Omental fat pad (tissue), 4 donors: Measurements from ENCODE around the gene COQ5. TPM values are rescaled to one million over a fixed set of nuclear protein-coding genes. Genes with fewer than 3 reads are reported as not detected.
"Not testable (repeated sequence)": the region's sequence is repeated elsewhere in the genome, so short reads cannot be mapped to it uniquely, and the experiment has no call there.

ENCODE experiments used
- ATAC-seq: fragments of 150-250 bp; one replicate; pipeline ENCODE4 v1.9.1; 2016; ENCODE audit warnings: mild to moderate bottlenecking, moderate library complexity; ENCODE audit not compliant: low FRiP score
- DNase-seq: peaks from one replicate; pipeline ENCODE4 v3.0.0-alpha.2; 2019; ENCODE audit warnings: low spot score
- total RNA-seq, 4 donors: library from RNA; depleted of rRNA; stranded (reverse); fragments of >200 nt; gene quantifications; one replicate each; pipeline ENCODE4 v1.1.0, GENCODE V29; 2016
- TF ChIP-seq, protein P1 (sequence below), 3 donors: fragments of 450-650 bp; IDR thresholded peaks; one replicate each; pipeline ENCODE4 v1.5.1; 2016 to 2017; ENCODE audit warnings: antibody characterized with exemption in 3 of 3, mild to moderate bottlenecking in 3 of 3, moderate library complexity in 2 of 3

The COQ5 gene
- total RNA-seq, 4 donors from 2014 or later: 14.4 to 31.2 (median 25.4) TPM

DNA sequence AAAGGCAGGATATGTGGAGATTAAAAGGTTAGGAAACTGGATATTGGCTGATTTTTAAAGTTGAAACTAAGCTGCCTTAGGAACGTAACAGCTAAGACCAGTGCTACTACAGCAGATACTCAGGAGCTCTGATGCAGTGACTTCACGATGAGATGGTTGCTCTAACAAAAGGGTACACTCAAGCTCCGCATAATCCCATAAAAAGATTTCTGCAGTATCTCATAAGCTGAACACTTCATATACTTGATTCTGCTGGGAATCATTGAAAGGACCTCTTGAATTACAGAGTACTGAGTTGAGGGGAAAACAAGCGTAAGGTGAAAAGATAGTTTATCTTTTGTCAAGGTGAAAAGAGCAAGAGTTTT is 8.9 kb upstream of the COQ5 start:
- ATAC-seq (no peak), DNase-seq (no peak)
- TF ChIP-seq, protein P1, sequence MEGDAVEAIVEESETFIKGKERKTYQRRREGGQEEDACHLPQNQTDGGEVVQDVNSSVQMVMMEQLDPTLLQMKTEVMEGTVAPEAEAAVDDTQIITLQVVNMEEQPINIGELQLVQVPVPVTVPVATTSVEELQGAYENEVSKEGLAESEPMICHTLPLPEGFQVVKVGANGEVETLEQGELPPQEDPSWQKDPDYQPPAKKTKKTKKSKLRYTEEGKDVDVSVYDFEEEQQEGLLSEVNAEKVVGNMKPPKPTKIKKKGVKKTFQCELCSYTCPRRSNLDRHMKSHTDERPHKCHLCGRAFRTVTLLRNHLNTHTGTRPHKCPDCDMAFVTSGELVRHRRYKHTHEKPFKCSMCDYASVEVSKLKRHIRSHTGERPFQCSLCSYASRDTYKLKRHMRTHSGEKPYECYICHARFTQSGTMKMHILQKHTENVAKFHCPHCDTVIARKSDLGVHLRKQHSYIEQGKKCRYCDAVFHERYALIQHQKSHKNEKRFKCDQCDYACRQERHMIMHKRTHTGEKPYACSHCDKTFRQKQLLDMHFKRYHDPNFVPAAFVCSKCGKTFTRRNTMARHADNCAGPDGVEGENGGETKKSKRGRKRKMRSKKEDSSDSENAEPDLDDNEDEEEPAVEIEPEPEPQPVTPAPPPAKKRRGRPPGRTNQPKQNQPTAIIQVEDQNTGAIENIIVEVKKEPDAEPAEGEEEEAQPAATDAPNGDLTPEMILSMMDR (IDR thresholded peaks at IDR 0.05): no peak

DNA sequence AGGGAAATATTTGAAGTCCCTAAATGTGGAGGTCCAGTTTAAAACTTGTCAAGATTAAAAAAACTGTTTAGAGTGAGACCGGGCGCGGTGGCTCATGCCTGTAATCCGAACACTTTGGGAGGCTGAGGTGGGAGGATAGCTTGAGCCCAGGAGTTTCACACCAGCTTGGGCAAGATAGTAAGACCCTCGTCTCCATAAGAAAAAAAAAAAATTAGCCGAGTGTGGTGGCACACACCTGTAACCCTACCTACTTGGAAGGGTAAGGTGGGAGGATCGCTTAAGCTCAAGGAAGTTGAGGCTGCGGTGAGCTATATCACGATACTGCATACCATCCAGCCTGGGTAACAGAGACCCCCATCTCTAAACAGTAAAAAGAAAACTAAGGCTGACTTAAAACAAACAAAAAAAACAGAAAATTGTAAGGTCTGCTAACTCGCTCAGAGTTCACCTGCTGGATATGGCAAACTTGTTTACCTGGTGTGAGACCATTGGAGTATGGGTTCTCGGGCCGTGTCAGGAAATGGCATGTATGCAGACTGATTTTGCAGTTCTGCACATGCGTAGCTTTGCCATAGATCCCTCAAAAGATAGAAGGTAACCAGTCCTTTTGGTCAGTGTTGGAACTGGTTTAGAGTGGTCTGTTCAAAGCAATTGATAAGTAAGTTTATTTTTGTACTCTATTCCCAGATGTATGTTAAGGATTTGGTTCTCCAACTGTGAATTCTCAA is 7.3 kb upstream of the COQ5 start:
- ATAC-seq: no peak
- TF ChIP-seq, protein P1 (IDR thresholded peaks at IDR 0.05): no peak
- no peak for DNase-seq

DNA sequence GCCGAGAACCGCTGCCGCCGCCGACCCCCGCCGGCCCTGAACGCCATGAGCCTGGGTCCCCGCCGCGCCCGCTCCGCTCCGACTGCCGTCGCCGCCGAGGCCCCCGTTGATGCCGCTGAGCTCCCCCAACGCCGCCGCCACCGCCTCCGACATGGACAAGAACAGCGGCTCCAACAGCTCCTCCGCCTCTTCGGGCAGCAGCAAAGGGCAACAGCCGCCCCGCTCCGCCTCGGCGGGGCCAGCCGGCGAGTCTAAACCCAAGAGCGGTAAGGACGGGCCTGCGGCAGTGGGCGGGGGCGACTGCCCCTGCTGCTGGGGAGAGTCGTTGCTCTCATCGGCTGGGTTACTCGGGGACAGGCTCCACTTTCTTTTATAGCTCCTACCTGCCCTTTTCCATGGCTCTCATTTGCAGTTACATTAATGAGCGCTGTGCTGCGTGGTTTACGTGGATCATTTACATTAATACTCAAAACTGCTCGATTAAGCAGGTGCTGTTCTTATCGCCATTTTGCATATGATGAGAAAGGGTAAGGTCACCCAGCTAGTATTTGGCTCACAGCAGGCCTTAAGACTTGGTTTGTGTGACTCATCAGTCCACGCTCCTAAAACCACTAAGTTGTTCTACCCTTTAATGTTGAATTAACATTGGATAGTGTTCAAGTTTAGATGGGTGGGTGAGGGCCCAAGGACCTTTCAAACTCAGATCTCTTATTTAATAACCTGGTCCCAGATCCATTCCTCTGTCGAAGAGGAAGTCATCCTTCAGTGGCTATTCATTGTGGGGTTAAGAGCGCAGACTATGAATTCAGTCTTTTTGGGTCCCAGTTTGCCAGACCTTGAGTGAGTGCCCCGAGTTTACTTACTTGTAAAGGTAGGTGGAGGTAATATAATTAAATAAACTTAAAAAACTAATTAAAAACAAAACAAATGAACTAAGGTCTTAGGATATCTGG is 6.0 kb upstream of the COQ5 start:
- TF ChIP-seq, protein P1 (IDR thresholded peaks at IDR 0.05): no peak
- ATAC-seq (peak; percentile 62), DNase-seq (no peak)

DNA sequence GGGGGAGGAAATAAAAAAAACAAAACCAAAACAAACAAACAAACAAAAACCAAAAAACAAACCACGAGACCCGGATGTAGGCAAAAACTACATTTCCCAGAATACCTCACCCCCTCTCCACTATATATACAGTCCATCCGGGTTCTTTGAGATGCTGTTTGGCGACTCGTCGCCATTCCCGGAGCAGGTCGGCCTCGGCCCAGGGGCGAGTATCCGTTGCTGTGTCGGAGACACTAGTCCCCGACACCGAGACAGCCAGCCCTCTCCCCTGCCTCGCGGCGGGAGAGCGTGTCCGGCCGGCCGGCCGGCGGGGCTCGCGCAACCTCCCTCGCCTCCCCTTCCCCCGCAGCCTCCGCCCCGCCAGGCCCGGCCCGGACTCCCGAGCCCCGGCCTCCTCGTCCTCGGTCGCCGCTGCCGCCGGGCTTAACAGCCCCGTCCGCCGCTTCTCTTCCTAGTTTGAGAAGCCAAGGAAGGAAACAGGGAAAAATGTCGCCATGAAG is 5.3 kb upstream of the COQ5 start, which contains the start of gene RNF10:
RNF10 (plus strand) TSS at position 154 of the 500 bp plus-strand sequence. CDS start 456 bp downstream, outside the sequence.
- TF ChIP-seq, protein P1 (IDR thresholded peaks at IDR 0.05): no peak
- ATAC-seq: peak; percentile 77
- DNase-seq: no peak

DNA sequence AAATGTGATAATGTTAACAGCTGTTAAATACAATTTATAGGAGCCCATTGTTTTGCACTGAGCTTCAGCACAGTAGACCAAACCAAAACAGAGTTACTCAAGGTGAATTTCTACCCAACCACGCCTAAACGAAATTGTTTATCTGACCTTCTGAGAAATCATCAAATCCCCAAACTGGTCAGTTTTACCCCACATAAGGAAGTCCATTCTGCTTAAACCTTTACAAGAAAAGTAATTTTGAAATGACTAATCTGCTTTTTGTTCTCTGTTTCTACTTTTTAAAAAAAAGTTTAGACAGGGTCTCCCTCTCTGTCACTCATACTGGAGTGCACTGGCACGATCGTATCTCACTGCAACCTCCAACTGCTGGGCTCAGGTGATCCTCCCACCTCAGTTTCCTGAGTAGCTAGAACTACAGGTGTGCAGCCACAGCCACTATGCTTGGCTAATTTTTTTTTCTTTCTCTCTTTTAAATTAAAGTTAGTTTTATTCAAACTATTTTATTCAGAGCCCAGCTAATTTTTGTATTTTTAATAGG is 3.8 kb upstream of the COQ5 start:
- ATAC-seq (no peak), DNase-seq (no peak)
- TF ChIP-seq, protein P1 (IDR thresholded peaks at IDR 0.05): no peak

DNA sequence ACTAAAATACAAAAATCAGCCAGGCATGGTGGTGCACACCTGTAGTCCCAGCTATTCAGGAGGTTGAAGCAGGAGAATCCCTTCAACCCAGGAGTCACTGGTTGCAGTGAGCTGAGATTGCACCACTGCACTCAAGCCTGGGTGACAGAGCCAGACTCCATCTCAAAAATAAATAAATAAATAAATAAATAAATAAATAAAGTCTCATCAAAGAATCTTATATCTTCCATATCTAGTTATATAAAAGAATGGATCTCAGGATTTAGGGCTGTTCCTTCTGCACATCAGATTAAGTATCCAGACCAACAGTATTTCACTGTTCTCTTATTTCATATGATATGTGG is 1.4 kb upstream of the COQ5 start:
- not testable (repeated sequence) for ATAC-seq, DNase-seq
